GM18511 (cell line): ENCODE results near the gene OPCML.

Experiments
- ATAC-seq: cut with Tn5 transposase; IDR thresholded peaks from one replicate; pipeline ENCODE4 v1.9.1; 2021; ENCODE audit warnings: mild to moderate bottlenecking, moderate library complexity; ENCODE audit not compliant: unreplicated experiment

OPCML gene

GRCh38 chr11:132873841-132874240, 658.5 kb downstream of the OPCML start:
- ATAC-seq: no peak

GRCh38 chr11:132872211-132872610, 660.1 kb downstream of the OPCML start:
- ATAC-seq: no peak

GRCh38 chr11:132866783-132867545, 665.3 kb downstream of the OPCML start:
- no peak for ATAC-seq

- no peak for ATAC-seq
Observed at GRCh38 chr11:132865623-132866022, 666.7 kb downstream of the OPCML start.

- no peak for ATAC-seq
Observed at GRCh38 chr11:132864811-132865576, 667.3 kb downstream of the OPCML start.

GRCh38 chr11:132862933-132863332, 669.4 kb downstream of the OPCML start:
- no peak for ATAC-seq

GRCh38 chr11:132862137-132862536, 670.2 kb downstream of the OPCML start:
- ATAC-seq: no peak

GRCh38 chr11:132859306-132859705, 673.0 kb downstream of the OPCML start:
- no peak for ATAC-seq

- no peak for ATAC-seq
Observed at GRCh38 chr11:132858223-132858622, 674.1 kb downstream of the OPCML start.

GRCh38 chr11:132856032-132856431, 676.3 kb downstream of the OPCML start:
- no peak for ATAC-seq

GRCh38 chr11:132855516-132855915, 676.8 kb downstream of the OPCML start:
- no peak for ATAC-seq

GRCh38 chr11:132853886-132854285, 678.4 kb downstream of the OPCML start:
- ATAC-seq: no peak

GRCh38 chr11:132852361-132852760, 679.9 kb downstream of the OPCML start:
- ATAC-seq: no peak

GRCh38 chr11:132851247-132851646, 681.1 kb downstream of the OPCML start:
- ATAC-seq: no peak

- ATAC-seq: no peak
Observed at GRCh38 chr11:132850266-132850665, 682.0 kb downstream of the OPCML start.

- ATAC-seq: no peak
Observed at GRCh38 chr11:132848336-132848735, 684.0 kb downstream of the OPCML start.

- ATAC-seq: no peak
Observed at GRCh38 chr11:132846075-132846474, 686.2 kb downstream of the OPCML start.

GRCh38 chr11:132844956-132845696, 687.2 kb downstream of the OPCML start:
- no peak for ATAC-seq

GRCh38 chr11:132840660-132841059, 691.6 kb downstream of the OPCML start:
- no peak for ATAC-seq

- ATAC-seq: no peak
Observed at GRCh38 chr11:132840191-132840590, 692.1 kb downstream of the OPCML start.

GRCh38 chr11:132839236-132839945, 692.9 kb downstream of the OPCML start:
- no peak for ATAC-seq
